Epithelial cell of esophagus (primary cell): ENCODE results near the gene PLCB1.

Experiments used
- DNase-seq: peaks from one replicate; pipeline ENCODE4 v3.0.0; 2010; ENCODE audit warnings: low read depth
- H3K4me3 ChIP-seq: 2 replicates; pipeline ENCODE4 v1.5.1; 2011; ENCODE audit warnings: mild to moderate bottlenecking, low read length, control low read depth
- CTCF ChIP-seq: IDR thresholded peaks from 2 replicates; pipeline ENCODE4 v1.5.1; 2011; ENCODE audit warnings: low read depth, mild to moderate bottlenecking, low read length, control low read depth, inconsistent platforms; ENCODE audit not compliant: insufficient read depth; ENCODE audit errors: missing control alignments

PLCB1 gene

GRCh38 chr20:8749986-8750385 lies 617.9 kb downstream of the PLCB1 start:
- peak; percentile 32 for DNase-seq
- H3K4me3 ChIP-seq, result no peak overlapping the region
- no peak for TF ChIP-seq CTCF

GRCh38 chr20:8755340-8756118 lies 623.5 kb downstream of the PLCB1 start:
- no peak for DNase-seq
- no peak for TF ChIP-seq CTCF

GRCh38 chr20:8756410-8756809 lies 624.3 kb downstream of the PLCB1 start:
- H3K4me3 ChIP-seq, result no peak overlapping the region
- TF ChIP-seq CTCF, result no peak
- peak; percentile 70 for DNase-seq

More at GRCh38 chr20:8755340-8756118, 623.5 kb downstream of the PLCB1 start:
- no peak overlapping the region for H3K4me3 ChIP-seq

GRCh38 chr20:8757146-8757545 lies 625.1 kb downstream of the PLCB1 start:
- DNase-seq, result no peak
- no peak for TF ChIP-seq CTCF
- H3K4me3 ChIP-seq, result no peak overlapping the region

- TF ChIP-seq CTCF, result no peak
- H3K4me3 ChIP-seq, result no peak overlapping the region
- DNase-seq, result no peak
Measured at GRCh38 chr20:8764344-8764962, 632.4 kb downstream of the PLCB1 start.

GRCh38 chr20:8766868-8767390 lies 634.9 kb downstream of the PLCB1 start:
- H3K4me3 ChIP-seq, result no peak overlapping the region
- TF ChIP-seq CTCF, result no peak
- DNase-seq, result no peak
